HG03565 (cell line): Measurements from ENCODE around the gene MARS1.

Experiments
- ATAC-seq: cut with Tn5 transposase; IDR thresholded peaks from one replicate; pipeline ENCODE4 v1.9.1; 2021; ENCODE audit warnings: mild to moderate bottlenecking, moderate library complexity; ENCODE audit not compliant: unreplicated experiment

Gene MARS1

DNA sequence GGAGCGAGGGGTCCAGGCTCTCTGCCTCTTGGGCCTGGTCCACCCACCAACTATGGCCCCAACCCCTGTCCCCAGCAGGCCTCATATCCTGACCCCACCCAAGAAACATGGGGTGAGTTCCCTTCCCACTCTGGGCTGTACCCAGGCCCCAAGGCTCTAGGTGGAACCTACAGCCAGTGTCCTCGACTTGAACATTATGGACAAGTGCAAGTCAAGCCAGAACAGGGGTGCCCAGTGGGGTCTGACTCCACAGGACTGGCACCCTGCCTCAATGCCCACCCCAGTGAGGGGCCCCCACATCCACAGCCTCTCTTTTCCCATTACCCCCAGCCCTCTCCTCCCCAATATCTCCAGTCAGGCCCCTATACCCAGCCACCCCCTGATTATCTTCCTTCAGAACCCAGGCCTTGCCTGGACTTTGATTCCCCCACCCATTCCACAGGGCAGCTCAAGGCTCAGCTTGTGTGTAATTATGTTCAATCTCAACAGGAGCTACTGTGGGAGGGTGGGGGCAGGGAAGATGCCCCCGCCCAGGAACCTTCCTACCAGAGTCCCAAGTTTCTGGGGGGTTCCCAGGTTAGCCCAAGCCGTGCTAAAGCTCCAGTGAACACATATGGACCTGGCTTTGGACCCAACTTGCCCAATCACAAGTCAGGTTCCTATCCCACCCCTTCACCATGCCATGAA lies 16.8 kb upstream of the MARS1 start:
- no peak for ATAC-seq

DNA sequence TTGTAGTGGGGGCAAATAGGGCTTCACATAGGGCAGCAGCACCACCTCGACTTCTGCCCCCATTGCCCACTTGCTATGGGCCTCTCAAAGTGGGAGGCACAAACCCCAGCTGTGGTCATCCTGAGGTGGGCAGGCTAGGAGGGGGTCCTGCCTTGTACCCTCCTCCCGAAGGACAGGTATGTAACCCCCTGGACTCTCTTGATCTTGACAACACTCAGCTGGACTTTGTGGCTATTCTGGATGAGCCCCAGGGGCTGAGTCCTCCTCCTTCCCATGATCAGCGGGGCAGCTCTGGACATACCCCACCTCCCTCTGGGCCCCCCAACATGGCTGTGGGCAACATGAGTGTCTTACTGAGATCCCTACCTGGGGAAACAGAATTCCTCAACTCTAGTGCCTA lies 16.2 kb upstream of the MARS1 start:
- no peak for ATAC-seq

DNA sequence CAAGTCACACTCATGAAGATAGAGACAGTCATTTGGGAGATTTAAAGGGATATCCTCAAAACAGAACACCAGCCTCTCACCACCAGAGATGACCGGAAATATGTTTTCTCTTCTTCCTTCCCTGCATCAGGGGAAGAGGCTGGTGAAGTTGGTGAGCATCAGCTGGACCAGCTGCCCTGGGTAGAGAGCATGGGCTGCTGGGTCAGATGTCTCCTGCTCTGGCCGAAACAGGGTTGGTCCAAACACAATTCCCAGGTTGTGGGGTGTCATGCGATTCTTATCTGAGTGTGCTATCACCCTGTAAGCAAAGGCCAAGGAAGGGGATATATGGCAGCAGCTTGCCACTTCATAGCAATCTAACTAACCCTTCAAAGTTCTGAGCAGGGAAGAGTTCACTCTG lies 15.5 kb upstream of the MARS1 start:
- no peak for ATAC-seq

DNA sequence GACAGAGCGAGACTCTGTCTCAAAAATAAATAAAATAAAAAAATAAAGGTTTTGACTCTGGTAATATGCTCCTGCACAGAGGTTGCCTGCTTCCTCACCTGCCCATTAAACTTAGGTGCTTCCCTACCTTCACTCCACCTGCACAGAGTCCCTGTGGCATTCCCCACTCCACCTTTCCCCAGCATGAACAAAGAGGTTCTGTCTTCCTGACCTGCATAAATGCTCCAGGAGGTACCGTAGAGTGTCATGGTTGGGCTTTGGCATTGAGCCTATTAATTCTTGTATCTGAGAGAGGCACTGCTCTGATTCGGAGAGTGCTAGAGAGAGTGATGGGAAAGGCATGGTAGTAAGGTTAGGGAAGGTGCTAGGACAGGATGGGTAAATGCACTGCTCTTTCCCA lies 14.5 kb upstream of the MARS1 start:
- no peak for ATAC-seq

DNA sequence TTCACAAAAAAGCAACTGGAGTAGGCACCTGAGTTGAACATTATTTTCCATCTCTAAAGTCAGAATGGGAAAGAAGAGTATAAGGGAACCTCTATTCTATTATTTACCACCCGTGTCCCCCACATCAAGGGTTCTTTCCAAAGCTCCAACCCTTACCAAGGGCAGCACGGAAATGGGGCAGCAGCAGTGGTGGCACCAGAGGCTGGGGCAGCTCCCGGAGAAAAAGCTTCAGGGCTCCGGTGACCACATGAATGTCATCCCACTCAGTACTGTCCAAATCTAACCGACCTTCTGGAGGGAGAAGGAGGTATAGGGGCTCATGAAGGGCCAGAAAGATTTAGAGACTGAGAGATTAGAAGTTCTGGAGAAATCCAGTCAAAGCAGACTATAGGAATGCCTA lies 14.0 kb upstream of the MARS1 start:
- no peak for ATAC-seq

DNA sequence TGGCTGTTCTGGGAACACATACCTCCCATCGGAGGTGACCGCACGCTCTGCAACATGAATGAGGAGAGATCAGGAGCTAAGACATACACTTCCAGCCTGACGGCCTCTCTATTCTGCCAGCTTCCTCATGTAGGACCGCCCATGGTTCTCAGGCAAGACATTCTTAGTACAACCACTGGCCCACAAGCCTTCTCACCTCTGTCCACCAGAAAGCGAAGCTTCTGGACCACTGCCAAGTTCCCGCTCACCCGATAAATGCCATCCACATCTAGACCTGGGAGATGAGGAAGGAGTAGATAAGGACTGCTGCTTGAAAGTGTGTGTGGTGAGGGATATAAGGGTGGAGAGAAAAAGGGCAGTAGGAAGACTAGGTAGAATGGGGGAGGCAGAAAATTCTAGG lies 13.4 kb upstream of the MARS1 start:
- no peak for ATAC-seq

DNA sequence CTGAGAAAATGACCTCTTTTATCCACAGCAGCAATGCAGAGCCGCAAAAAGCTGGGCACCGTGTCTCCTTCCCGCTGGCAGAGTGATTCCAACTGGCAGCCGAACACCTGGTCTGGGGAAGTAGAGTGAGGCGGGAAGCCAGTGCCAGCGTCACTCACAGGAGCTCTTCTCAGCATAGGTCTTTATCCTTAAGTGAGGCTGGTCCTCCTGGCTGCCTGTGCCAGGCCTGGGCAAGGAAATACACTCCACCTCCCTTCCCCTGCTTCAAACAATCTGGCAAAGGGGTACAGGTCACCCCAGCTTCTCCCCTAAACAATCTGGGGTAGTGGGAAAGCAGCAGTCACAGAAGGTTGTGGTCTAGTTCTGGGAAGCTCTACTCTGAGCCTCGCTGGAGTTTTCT lies 13.0 kb upstream of the MARS1 start:
- no peak for ATAC-seq

DNA sequence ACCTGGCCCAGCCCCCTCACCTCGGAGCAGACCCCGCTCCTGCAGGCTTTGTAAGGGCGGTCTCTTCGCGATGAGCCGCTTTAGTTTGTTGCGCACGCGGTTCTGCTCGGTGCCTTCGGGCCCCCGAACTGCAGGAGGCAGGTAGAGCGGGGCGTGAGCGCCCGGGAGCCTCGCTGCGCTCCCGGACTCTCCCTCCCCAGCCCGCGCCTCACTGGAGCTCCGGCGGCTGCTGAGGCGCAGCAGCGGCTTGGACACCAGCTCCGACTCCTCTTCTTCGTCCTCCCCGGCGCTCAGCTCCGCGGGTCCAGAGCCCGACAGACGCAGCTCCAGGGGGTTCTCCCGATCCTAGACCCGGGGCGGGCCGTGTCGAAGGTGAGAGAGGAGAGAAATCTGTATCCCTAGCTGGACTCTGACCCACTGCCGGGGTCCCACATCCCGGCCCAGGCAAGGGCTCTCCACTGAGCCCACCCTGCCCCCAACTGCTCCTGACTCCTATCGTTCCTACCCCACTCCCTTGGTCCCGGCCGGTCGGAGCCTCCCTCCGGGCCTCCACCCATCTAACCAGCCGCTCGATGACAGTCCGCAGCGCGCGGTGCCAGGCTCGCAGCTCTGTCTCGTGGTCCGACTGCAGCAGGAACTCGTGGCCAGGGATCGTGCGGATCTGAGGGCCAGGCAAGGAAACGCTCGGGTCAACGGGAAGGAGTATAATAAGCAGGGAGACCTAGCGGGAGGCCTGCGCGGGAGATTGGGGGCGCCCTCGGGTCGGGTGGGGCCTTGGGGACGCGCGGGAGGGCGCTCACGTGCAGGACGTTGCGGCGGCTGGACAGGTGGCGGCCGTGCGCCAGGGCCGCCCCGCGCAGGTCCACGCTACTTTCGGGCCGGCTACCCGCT lies 12.4 kb upstream of the MARS1 start:
- no peak for ATAC-seq

DNA sequence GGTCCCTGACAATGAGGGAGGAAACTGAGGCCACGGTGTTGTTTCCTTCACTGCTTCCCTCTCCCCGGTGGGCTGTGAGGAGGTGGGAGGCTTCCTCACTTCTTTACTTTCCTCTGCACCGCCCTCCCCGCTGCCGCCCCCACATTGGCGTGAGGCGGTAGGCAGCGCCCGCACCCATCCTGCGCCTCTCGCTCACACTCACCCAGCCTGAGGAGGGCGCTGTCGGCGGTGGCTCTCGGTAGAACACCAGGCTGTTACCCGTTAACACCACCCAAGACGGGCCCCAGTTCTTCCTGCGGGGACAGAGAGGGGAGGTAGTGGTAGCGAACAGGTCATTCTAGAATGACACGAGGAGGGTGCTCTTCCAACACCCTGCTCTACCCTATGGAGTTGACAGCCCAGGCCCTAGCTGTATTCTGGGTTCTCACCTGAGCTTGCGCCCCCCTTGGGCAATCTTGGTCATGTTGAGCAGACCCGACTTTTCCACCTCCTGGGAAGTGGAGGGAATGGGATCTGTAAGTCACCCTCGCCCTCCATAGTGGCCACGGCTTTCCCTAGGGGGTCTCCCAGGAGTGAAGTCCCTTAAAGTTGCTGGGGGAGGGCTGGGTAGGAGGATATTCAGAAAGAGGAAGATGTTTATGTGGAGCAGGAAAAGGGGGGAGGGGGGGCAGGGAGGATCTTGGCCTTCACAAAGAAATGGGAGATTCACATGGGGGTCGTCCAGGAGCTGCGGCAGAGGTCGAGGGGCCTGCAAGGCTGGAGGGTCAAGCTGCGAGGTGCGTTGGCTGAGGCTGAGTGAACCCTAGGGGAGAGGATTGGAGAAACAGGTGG lies 11.5 kb upstream of the MARS1 start:
- ATAC-seq = no peak

DNA sequence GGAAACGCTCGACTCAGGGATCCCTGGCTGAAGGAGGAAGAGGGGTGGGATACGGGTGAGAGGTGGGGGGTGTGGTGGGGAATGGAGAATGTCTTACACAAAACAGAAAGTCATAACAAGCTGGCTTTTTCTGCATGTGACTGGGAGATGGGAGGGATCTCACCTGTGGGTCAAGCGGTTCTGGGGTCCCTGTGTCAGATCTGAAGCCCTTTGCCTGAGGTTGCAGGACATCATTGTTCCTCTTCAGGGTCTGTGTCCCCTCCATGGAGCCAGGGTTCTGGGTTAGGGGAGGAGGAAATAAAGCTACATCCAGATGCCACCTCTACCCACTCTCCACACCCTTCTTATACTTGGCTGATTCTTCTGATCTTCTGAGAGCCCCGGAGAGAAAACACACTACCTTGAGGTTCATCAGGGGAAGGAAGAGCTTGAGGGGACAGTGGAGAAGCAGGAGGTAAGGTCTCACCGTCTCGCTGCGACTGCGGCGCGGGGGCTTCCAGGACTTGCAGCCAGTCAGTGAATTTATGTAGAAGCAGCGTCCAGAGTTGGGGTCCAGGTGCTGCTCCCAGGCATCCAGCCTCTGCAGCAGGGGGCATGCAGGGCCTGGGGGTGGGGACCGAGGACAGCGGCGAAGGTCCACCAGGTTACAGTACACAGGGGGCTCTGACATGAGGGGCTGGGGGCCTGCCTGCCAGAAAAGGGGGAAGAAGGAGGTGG lies 10.7 kb upstream of the MARS1 start:
- no peak for ATAC-seq

DNA sequence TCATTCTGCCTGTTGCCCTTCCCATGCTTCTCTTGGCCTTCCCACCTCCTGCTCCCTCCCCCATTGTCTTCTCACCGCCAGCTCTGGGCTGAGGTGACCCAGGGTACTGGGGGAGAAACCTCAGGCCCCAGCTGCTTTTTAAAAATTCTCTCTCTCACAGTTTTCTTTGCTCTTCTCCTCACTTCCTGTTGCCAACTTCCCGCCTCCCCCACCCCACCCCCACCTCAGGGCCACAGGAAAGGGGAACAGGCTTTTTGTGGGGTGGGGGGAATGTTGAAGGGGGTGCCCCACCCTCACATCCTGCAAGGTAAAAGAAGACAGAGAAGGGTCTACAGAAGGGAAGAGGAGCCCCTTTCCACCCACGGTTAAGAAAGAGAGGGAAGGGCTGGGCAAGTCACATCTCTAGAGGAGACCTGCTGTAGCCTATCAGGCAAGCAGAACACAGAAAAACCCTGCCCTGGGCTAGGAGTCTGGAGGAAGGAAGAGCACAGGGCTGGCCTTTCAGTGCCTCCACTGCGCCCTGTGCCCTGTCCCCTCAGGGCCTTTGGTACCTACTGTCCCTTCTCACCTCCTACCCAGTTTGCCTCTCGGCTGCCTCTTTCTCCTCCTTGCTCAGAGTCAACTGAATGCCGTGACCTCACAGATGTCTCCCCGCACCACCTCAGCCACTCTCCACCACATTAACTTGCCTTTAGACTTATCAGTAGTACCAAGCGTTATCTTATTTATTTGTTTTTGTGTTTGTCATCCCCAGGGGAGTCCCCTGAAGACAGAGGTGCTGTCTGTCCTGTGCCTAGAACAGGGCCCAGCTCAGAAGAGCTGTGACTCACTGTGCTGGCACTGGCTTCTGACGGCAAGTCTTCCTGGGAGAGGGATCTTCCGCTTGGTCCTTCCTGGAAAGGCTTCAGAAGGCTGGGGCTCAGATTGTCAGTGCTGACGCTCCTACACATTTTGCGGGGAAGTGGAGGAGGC lies 9.9 kb upstream of the MARS1 start:
- ATAC-seq = no peak

DNA sequence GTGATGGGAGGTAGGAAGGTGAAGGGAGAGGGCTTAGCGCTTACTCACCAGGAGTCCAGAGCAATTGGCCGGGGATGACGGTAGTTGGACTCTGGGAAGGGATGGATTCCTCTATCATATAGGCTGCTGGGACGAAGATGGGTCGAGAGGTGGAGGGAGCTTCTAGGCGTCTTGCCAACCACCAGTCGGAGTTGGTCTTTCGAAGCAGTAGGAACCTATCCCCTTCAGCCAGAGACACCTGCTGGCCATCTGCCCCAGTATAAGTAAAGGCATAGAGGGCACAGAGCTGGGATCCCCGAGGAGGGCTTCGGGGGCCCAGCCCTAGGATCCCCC lies 8.9 kb upstream of the MARS1 start:
- ATAC-seq = no peak

DNA sequence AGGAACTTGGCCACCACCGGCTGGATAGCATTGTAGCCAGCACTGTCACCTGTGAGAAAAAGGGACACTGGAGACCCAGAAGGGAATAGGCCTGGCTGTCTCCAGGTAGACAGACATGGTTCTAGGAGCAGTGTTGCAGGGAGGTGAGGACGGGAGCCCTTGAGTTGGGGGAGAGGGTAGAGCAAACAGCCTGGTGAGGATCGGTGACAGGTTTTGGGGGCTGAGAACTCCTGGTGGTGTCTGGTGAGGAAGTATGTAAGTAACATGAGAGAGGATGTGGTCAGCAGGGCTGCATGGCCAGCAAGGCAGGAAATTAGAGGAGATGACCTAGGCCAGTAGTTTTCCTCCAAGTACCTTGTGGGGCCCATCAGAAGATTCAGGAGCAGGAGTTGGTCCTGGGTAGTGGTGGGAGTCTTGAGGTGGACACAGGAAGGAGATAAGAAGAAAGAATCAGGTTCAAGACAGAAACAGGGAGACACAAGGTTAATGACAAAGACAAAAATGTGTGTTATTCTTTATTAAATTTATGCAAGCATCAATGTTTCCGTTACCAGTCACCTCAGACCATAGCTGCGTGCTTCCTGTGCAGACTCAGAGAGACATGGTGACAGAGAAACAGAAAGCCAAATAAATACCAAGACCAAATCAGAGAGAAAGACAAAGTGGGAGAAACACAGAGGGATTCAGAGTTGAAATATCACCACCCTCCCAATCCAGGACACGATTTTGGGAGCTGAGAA lies 8.3 kb upstream of the MARS1 start, which contains the start of gene ARHGAP9:
TSS of gene ARHGAP9 (minus strand) at position 491 of the 740 bp plus-strand sequence. CDS start at position 31, 460 bp downstream.
- no peak for ATAC-seq

DNA sequence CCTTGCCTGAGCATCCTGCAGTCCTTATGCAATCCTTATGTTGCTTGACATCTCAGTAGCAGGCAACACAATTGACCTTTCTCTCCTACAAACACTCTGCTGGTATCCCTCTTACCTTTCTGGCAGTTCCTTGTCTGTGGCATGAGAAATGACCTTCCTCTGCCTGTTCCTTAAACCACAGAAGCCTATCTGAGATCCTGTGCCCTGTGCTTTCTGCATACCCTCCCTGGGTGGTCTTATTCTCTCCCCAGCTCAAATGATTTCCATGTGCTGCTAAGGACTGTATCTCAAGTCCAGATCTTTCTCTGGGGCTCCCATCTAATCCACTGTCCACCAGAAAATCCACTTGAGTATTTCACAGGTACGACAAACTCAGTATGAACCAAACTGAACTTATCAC lies 6.2 kb upstream of the MARS1 start:
- no peak for ATAC-seq

DNA sequence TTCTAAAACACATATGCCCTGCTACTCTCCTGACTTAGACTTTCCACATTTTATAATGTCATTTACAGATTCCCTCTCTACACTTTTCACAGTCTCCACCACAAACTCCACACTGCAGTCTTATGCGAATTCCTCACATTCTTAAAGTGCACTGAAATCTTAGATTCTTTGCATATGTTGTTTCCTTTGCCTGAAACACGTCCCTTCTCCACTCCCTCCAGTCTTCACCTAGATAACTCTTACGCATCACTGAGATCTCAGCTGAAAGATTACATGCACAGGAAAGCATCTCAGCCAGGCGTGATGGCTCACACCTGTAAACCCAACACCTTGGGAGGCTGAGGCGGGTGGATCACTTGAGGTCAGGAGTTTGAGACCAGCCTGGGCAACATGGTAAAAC lies 4.4 kb upstream of the MARS1 start:
- no peak for ATAC-seq

DNA sequence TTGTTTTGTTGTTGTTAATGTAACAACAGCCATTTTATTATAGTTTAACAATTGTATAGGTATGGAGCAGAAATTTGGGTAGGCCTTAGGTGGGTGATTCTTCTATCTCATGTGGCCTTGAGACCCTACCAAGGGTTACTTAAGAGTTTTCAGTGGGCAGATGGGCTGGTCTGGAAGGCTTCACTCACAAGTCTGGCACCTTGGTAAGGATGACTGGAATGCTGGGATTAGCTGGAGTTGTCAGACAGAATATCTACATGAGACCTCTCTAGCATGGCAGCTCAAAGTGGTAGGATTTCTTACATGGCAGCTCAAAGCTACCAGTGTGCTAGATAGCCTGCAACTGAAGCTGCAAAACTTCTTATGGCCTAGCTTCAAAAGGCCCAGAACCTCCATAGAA lies 2.2 kb upstream of the MARS1 start:
- no peak for ATAC-seq

DNA sequence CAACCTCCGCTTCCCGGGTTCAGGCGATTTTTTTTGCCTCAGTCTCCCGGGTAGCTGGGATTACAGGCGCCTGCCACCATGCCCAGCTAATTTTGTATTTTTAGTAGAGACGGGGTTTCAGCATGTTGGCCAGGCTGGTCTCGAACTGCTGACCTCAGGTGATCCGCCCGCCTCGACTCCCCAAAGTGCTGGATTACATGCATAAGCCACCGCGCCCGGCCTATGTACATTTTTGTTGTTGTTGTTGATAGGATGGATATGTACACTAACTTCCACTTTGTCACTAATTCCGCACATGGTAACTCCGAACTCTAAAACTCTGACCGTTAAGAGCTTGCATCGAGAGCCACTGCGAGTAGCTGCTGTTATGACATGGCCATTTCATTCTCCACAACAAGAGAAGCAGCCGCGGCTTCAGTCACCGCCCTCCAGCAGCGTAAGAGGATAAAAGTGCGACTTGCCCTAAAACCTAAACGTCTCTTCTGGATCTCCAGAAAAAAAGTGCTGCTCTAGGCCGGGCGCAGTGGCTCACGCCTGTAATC lies 742 bp upstream of the MARS1 start:
- ATAC-seq = no peak

DNA sequence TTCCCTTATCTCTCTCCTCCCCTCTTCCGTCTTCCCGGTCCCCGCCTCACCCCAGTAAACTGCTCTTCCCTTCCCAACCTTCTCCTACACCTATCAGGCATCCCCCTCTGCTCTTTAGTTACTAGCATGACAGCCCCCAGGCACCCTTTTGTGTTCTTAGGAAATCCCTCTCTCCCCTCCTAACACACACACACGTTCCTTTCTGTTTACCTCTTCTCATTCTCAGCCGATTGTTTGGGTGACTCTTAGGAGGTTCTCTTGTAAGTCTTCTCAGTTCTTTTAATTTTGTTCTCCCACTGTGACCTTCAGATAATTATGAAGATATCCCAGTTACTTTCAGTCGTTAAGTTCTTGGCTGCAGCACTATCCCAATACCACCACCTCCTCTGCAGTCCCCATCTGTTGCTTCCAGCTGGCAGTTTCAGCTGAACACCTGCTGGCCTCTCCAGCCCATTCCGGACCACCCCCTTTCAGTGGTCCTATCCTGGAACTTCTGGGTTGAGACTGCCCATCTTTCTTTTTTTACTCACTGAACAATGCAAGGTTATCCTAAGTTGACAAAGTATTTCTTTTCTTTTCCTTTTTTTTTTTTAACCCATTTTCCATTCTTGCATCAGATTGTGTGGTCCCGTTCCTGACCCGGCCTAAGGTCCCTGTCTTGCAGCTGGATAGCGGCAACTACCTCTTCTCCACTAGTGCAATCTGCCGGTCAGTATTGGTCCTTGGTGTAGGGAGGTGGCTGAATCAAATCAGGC lies 711 bp downstream of the MARS1 start:
- ATAC-seq = no peak
